ENCODE measurements around the gene ADA.
A peak's percentile ranks its signal among the peaks of the same experiment; 100 is the strongest.
"Not testable (repeated sequence)": the region's sequence is repeated elsewhere in the genome, so short reads cannot be mapped to it uniquely, and the experiment has no call there.

The ADA gene

GRCh38 chr20:44678242-44678641, 26.7 kb upstream of the ADA start:
- DNase-seq: peak; percentile 35

DNA sequence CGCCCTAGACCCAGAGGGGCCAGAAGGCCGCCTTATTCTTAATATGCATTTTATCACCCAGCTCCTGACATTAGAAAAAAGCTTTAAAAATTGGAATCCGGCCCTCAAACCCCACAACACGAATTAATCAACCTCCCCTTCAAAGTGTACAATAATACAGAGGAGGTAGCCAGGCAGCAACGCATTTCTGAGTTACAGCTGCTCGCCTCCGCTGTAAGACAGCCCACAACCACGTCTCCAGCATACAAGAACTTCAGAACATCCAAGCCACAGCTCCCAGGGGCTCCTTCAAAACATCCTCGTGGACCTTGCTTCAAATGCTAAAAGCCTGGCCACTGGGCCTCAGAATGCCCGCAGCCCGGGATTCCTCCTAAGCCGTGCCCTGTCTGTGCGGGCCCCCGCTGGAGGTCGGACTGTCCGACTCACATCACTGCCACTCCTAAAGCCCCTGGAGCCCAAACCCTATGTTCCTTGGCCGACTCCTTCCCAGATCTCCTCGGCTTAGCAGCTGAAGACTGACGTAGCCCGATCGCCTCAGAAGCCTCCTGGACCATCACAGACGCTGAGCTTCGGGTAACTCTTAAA, 20.9 kb upstream of the ADA start:
- not testable (repeated sequence) for DNase-seq

GRCh38 chr20:44671541-44671940, 20.0 kb upstream of the ADA start:
- not testable (repeated sequence) for DNase-seq

DNA sequence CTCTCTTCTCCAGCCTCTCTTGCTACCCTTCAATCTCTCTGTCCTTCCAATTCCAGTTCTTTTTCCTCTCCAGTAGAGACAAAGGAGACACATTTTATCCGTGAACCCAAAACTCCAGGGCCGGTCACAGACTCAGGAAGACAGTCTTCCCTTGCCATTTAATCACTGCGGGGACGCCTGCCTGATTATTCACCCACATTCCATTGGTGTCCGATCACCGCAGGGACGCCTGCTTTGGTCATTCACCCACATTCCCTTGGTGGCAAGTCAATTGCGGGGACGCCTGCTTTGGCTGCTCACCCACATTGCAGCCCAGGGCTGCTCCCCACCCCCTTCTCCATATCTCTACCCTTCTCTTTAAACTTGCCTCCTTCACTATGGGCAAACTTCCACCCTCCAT, 19.4 kb upstream of the ADA start:
- not testable (repeated sequence) for DNase-seq

GRCh38 chr20:44666066-44666465, 14.6 kb upstream of the ADA start:
- no peak for DNase-seq

- peak; percentile 44 for DNase-seq
Measured at GRCh38 chr20:44664131-44664530, 12.6 kb upstream of the ADA start.

DNA sequence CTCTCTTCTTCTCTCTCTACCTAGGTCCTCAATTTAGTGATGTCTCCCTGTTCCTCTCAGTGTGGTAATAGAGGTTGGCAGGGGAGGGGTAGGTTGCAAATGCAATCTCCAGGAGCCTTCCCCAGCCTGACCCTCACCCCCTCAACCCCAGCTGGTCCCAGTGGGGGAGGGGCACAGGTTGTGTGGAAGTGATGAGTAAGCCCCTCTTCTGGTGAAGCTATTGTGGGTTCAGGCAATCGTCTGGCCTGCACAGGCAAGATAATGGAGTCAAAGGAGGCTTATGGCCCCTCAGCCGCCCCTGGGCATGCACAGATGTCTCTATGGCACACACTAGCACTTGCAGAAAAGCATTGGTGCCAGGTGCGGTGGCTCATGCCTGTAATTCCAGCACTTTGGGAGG, 10.8 kb upstream of the ADA start:
- DNase-seq: peak; percentile 73

GRCh38 chr20:44660581-44660980, 9.1 kb upstream of the ADA start:
- no peak for DNase-seq

DNA sequence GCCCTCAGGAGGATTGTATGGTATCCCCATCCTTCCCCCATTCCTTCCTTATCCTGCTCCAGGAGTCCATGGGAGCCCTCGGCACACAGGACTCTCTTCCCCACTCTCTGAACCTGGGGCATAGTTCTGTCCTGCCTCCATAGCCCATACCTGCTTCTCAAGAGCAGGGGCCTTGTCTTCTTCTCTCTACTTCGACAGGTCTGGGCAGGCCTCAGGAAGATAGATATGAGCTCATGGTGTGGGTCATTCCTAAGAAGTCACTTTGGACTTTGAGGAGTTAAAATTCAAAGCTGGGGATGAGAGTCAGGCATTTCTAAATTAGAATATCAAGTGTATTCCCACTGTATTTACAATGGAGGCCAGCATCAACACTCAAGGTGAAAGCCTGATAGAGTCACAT, 8.4 kb upstream of the ADA start:
- no peak for DNase-seq

DNA sequence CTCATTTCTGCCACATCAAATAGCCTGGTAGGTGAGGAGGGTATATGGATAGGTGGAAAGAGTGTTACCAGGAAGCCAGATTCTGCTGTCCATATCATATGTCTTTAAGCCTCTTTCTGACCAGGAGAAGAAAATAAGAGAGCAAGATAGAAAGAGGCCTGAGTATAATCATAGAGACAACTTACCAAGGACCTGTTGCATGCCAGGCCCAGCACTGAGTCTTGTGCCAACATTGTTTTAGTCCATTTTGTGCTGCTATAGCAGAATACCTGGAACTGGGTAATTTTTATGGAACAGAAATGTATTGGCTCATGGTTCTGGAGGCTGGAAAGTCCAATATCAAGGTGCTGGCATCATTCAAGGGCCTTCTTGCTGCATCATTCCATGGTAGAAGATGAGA, 7.3 kb upstream of the ADA start:
- no peak for DNase-seq

DNA sequence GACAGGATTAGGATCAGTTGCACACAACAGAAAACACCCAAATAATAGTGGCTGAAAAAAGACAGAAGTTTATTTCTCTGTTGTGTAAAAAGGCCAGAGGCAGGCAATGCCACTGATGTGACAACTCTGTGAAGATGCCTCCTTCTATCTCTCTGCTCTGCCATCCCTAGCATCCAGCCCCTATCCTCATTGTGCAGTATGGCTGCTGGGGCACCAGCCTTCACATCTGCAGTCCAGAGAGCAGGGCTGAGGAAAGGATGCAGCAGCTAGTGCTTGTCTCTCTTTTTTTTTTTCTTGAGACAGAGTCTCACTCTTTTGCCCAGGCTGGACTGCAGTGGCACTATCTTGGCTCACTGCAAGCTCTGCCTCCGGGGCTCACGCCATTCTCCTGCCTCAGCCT, 6.4 kb upstream of the ADA start:
- no peak for DNase-seq

- no peak for DNase-seq
Measured at GRCh38 chr20:44656448-44656847, 4.9 kb upstream of the ADA start.

GRCh38 chr20:44654210-44654609, 2.7 kb upstream of the ADA start:
- not testable (repeated sequence) for DNase-seq

GRCh38 chr20:44653546-44653945, 2.0 kb upstream of the ADA start:
- no peak for DNase-seq

- DNase-seq: no peak
Measured at GRCh38 chr20:44651434-44651683, 140 bp downstream of the ADA start.

DNA sequence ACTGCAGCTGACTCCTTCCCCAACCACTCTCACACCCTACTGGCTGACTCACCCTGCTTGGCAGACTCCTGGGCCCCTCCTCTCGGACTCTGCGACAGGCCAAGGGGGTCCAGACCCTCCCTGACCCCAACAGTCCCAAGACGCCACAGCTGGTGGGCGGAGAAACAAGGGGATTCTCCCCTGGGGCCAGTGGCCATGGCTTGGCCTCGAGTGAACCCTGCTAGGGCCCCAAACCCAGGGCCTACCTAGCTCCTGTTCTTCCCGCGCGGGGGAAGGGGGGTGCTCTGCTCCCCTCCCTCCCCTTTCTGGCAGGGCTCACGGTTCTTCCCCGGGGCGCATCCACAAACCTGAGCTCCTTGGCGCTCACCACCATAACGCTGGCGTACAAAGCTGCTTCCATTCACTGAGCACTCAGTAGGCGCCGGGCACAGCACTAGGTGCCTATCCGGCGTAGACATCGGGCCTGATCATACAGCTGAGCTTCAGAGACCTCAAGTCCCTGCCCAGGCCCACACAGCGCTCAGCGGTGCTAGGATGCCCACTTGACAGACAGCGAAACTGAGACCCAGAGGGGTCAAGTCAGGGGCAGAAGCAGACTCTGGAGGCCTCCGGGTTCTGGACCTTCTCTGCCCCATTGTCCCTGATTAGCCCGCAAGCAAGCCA, 597 bp downstream of the ADA start:
- DNase-seq: peak; percentile 69

DNA sequence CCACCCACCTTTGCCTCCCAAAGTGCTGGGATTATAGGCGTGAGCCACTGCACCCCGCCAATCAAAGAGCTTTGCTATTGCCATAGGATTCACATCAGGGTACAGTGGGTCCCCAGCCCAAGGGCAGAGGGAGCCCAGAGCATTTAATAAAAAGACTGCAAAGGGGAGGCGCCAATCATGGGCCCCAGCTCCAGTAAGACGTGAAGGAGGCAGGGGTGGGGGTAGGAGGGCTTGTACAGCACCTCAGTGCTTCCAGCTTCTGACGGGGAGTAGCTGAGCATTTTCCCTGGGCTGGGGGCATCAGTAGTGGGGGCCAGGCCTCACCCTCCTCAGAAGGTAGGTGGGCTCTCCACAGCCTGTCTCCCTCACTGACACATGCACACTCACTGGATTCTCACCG, 1.5 kb downstream of the ADA start:
- DNase-seq: no peak

GRCh38 chr20:44649126-44649525, 2.4 kb downstream of the ADA start:
- DNase-seq: no peak

GRCh38 chr20:44648579-44648978, 2.9 kb downstream of the ADA start:
- no peak for DNase-seq

GRCh38 chr20:44648068-44648467, 3.4 kb downstream of the ADA start:
- no peak for DNase-seq

GRCh38 chr20:44646641-44647274, 4.7 kb downstream of the ADA start:
- DNase-seq: peak; percentile 32

DNA sequence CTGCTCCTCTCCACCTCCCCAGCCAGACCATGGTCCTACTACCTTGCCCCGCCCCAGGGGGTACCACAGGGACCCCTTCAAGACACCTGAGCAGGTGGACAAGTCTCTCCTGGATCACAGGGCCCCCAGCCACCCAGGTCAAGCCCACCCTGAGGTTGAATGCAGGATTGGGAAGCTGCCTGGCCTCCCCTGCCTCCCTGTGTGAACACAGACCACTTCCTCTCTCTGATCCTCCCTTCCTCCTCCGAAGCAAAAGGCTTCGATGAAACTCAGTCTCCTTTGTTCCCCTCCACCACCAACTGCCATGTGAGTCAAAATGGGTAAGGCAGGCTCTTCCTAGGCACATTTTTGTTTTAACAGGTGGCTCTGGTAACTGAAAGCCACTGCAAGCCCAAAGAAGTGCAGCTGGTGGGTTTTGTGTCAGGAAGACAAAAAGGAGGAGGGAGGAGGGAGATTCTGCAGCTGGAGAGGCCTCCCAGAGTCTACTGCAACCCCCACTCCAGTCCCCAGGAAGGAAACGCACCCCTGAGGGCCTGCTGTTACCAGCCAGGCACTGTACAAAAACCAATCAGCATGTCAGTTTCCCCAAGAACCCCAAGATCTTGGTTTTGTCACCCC, 5.4 kb downstream of the ADA start:
- peak; percentile 67 for DNase-seq

- DNase-seq: no peak
Measured at GRCh38 chr20:44644667-44645131, 6.8 kb downstream of the ADA start.

DNA sequence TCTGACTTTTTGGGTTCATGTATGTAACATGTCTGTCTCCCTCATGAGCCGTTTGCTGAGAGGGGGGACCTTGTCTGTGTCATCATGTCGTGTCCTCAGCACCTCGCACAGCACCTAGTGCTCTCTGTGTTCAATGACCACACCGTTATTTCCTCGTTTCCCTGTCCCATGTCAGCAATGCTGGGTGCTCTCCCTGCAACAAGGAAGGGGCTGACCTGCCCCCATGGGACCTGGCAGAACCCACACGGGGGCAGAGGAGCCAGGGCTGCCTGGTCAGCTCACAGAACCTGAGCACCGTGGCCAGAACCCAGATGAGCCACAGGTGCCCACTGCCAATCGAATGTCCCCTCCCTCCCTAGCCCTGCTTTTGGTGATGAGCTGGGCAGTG, 7.3 kb downstream of the ADA start:
- no peak for DNase-seq

All from hematopoietic multipotent progenitor cell treated with erythropoietin and hydrocortisone succinate and interleukin-3 and kit ligand, for 6 days (in vitro differentiated cells).